Stimulated activated CD4-positive, alpha-beta T cell treated with anti-CD3 and anti-CD28 coated beads, Interleukin-12 subunit alpha, Interleukin-12 subunit beta, amount 100 ng/mL, for 24 hours (primary cell): ENCODE measurements around the gene ZNF300.
"Not testable (repeated sequence)": the region's sequence is repeated elsewhere in the genome, so short reads cannot be mapped to it uniquely, and the experiment has no call there.

Source experiments
- DNase-seq, 2 experiments: peaks; one replicate each; pipeline ENCODE4 v3.0.0-alpha.2; 2020; ENCODE audit warnings: low read depth in 2 of 2

The ZNF300 gene

GRCh38 chr5:150845185-150845859 is 59.5 kb downstream of the ZNF300 start:
- not testable (repeated sequence) for DNase-seq
